Mesothelial cell of epicardium (in vitro differentiated cells): ENCODE data around the gene C1QTNF8. TPM values are rescaled to one million over a fixed set of nuclear protein-coding genes. Genes with fewer than 3 reads are reported as not detected.

Source experiments
- DNase-seq, 2 experiments: peaks; one replicate each; pipeline ENCODE4 v3.0.0; 2021; ENCODE audit warnings: low spot score in 2 of 2; ENCODE audit not compliant: unreplicated experiment in 2 of 2
- H3K27ac Mint-ChIP-seq: 2 replicates; pipeline ENCODE4 v1.8.0; 2021; ENCODE audit warnings: mixed read lengths
- H3K27me3 Mint-ChIP-seq: 2 replicates; pipeline ENCODE4 v1.8.0; 2021; ENCODE audit warnings: low read depth, mixed read lengths
- H3K36me3 Mint-ChIP-seq: 2 replicates; pipeline ENCODE4 v1.8.0; 2021; ENCODE audit warnings: mixed read lengths
- H3K4me1 Mint-ChIP-seq: 2 replicates; pipeline ENCODE4 v1.8.0; 2021; ENCODE audit warnings: mixed read lengths
- H3K4me3 Mint-ChIP-seq: 2 replicates; pipeline ENCODE4 v1.8.0; 2021; ENCODE audit warnings: mild to moderate bottlenecking, moderate library complexity, mixed read lengths
- H3K9me3 Mint-ChIP-seq: 2 replicates; pipeline ENCODE4 v1.8.0; 2021; ENCODE audit warnings: mixed read lengths
- CTCF ChIP-seq: fragments of 200-600 bp; sonication (generic); IDR thresholded peaks from one replicate; pipeline ENCODE4 v1.5.0; 2021; ENCODE audit warnings: antibody characterized with exemption; ENCODE audit not compliant: unreplicated experiment
- total RNA-seq: library from RNA; stranded (reverse); gene quantifications from 3 replicates; pipeline ENCODE4 v1.2.1, GENCODE V29; 2021

C1QTNF8 gene
- total RNA-seq, 1 donor from 2014 or later = not detected

- Mint-ChIP-seq H3K27ac (no peak overlapping the region), H3K9me3 (peaks cover 3% of the 10 kb centered on the region), H3K27me3 (peaks cover 10% of the 10 kb centered on the region), H3K4me3 (no peak overlapping the region), H3K36me3 (no peaks in the 10 kb centered on the region), H3K4me1 (no peaks in the 10 kb centered on the region)
- DNase-seq = no peak
- no peak for TF ChIP-seq CTCF
These were observed 46.9 kb upstream of the C1QTNF8 start for GRCh38 chr16:1142911-1143310.

- Mint-ChIP-seq H3K4me1 (no peaks in the 10 kb centered on the region), H3K36me3 (no peaks in the 10 kb centered on the region), H3K27ac (no peak overlapping the region), H3K27me3 (peaks cover 13% of the 10 kb centered on the region), H3K4me3 (no peak overlapping the region), H3K9me3 (no peaks in the 10 kb centered on the region)
- no peak for TF ChIP-seq CTCF
- no peak for DNase-seq
These were observed 45.7 kb upstream of the C1QTNF8 start for GRCh38 chr16:1141716-1142115.

- Mint-ChIP-seq H3K27me3 (peaks cover 13% of the 10 kb centered on the region), H3K36me3 (no peaks in the 10 kb centered on the region), H3K27ac (no peak overlapping the region), H3K4me3 (no peak overlapping the region), H3K9me3 (no peaks in the 10 kb centered on the region), H3K4me1 (no peaks in the 10 kb centered on the region)
- TF ChIP-seq CTCF = no peak
- DNase-seq = no peak
These were observed 45.1 kb upstream of the C1QTNF8 start for GRCh38 chr16:1141191-1141590.

GRCh38 chr16:1140582-1141162, 44.6 kb upstream of the C1QTNF8 start:
- Mint-ChIP-seq H3K27me3 (peaks cover 14% of the 10 kb centered on the region), H3K27ac (no peak overlapping the region), H3K9me3 (no peaks in the 10 kb centered on the region), H3K4me1 (no peaks in the 10 kb centered on the region), H3K4me3 (no peak overlapping the region), H3K36me3 (no peaks in the 10 kb centered on the region)
- DNase-seq = no peak
- TF ChIP-seq CTCF = no peak

- no peak for DNase-seq
- Mint-ChIP-seq H3K27ac (no peak overlapping the region), H3K9me3 (no peaks in the 10 kb centered on the region), H3K4me1 (no peaks in the 10 kb centered on the region), H3K4me3 (no peak overlapping the region), H3K36me3 (no peaks in the 10 kb centered on the region), H3K27me3 (peaks cover 9% of the 10 kb centered on the region)
- TF ChIP-seq CTCF = no peak
These were observed 41.6 kb upstream of the C1QTNF8 start for GRCh38 chr16:1137604-1138003.

GRCh38 chr16:1135459-1135825, 39.4 kb upstream of the C1QTNF8 start:
- DNase-seq = no peak
- Mint-ChIP-seq H3K27me3 (peaks cover 9% of the 10 kb centered on the region), H3K27ac (no peak overlapping the region), H3K4me1 (no peaks in the 10 kb centered on the region), H3K36me3 (no peaks in the 10 kb centered on the region), H3K9me3 (no peaks in the 10 kb centered on the region), H3K4me3 (no peak overlapping the region)
- TF ChIP-seq CTCF = no peak
